ENCODE data around the gene SLC12A8.

The SLC12A8 gene

DNA sequence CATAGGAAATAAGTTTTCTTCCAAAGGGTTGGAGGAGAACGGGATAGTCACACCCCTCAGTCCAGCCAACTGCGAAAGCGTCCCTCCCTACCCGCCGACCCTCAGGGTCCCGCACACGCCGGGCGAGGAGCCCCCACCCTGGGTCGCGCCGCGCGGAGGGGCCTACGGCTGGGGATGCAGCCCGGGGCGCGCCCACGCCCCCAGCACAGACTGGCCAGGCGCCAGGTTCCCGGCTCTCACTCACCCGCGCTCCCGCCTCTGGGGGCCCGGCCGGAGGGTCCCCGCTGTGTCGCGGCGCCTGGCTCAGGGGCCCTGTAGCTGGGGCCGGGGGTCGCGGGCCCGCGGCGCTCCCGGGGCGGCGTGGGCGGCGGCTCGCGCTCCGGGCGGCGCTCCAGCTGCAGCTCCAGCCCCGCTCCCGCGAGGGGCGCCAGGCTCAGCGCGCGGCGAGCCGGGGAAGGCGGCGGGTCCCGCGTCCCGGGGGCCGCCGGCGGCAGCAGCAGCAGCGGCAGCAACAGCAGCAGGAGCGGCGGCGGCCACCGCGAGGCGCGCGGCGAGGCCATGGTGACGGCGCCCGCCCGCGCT, 157.1 kb downstream of the SLC12A8 start:
- H3K4me3 ChIP-seq (ENCODE audit: low read depth, low read length) = peak overlapping the region; percentile 67
- TF ChIP-seq, protein P1, sequence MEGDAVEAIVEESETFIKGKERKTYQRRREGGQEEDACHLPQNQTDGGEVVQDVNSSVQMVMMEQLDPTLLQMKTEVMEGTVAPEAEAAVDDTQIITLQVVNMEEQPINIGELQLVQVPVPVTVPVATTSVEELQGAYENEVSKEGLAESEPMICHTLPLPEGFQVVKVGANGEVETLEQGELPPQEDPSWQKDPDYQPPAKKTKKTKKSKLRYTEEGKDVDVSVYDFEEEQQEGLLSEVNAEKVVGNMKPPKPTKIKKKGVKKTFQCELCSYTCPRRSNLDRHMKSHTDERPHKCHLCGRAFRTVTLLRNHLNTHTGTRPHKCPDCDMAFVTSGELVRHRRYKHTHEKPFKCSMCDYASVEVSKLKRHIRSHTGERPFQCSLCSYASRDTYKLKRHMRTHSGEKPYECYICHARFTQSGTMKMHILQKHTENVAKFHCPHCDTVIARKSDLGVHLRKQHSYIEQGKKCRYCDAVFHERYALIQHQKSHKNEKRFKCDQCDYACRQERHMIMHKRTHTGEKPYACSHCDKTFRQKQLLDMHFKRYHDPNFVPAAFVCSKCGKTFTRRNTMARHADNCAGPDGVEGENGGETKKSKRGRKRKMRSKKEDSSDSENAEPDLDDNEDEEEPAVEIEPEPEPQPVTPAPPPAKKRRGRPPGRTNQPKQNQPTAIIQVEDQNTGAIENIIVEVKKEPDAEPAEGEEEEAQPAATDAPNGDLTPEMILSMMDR (IDR thresholded peaks at IDR 0.05; ENCODE audit: borderline replicate concordance, insufficient read depth, low read depth, low read length) = peak; percentile 11; the same call in 1 of the 2 replicates

DNA sequence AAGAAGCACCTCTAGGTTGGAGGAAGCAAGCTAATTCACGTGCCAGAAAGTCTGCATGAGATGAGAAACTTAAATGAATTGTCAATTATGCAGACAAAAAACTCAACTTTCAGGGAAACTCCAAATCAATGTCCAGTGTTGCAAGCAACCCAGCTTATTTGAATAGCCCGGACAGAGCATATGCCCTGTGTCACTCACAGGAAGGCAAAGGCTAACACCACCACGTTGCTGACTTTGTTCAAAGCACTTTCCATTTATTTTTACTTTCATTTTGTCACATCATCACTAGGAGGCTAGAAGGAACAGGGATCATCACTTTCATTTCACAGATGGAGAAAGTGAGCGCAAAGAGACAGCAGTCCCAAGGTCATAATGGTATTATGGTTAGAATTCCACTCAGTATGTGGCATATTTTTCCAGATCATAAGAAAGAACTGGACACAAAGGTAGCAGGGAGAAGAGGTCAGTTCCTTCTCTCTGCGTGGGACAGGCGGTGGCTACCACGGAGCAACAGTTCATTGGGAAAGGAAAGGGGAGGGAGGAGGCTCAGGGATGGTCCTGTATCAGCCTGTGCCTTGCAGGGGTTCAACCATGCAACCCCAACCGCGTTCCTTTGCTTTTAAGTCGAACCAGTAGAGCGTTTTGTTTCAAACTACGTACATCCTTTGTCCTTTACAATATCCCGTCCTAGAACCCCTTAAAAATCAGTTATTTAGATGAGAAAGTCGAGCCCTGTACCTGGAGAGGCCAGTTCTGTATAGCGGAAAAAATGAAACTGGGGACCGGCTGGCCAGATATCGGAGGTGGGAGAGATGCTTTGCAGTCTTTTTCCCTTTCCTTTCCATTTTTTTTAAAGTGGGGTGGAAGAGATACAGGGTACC, 157.9 kb downstream of the SLC12A8 start:
- H3K4me3 ChIP-seq (ENCODE audit: low read depth, low read length) = peak overlapping the region; percentile 67
- TF ChIP-seq, protein P1 (IDR thresholded peaks at IDR 0.05; ENCODE audit: borderline replicate concordance, insufficient read depth, low read depth, low read length) = no peak

DNA sequence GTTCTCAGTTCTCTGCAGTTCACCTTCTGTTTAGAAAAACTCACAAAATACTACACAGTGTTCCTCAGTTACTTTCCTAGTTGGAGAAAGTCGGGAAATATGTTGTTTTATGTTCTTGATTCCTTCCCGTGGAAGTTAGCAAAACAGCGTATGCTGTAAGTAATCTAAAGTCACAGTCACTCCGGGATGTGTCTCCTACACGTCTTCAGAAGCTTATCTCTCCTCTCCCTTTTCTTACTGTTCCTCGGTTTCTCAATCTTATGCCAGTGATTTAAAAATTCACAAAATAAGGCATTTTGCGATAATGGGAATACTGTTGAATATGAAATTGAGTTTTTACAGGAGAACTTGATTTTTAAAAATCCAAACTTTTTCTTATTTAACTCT, 158.5 kb downstream of the SLC12A8 start:
- peak overlapping the region; percentile 67 for H3K4me3 ChIP-seq (ENCODE audit: low read depth, low read length)
- TF ChIP-seq, protein P1 (IDR thresholded peaks at IDR 0.05; ENCODE audit: borderline replicate concordance, insufficient read depth, low read depth, low read length) = no peak

DNA sequence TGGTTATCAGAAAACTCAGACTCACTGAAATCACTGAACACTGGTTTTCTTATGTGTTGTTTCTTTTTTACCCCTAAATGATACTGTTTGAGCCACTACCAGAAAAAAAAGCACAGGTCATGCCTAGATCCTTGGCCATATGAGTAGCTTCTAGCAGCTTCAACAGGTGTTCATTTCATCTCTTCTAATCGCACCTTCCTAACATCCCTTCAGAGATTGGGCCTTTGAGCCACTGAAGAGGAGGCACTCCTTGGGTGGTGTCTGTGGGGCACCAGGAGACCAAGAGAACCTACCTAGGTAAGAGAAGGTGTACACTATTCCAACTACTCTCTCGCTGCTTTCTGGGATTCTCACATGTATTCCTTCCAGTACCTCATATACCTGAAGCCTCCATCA, 159.2 kb downstream of the SLC12A8 start:
- H3K4me3 ChIP-seq (ENCODE audit: low read depth, low read length) = no peak overlapping the region
- TF ChIP-seq, protein P1 (IDR thresholded peaks at IDR 0.05; ENCODE audit: borderline replicate concordance, insufficient read depth, low read depth, low read length) = no peak

DNA sequence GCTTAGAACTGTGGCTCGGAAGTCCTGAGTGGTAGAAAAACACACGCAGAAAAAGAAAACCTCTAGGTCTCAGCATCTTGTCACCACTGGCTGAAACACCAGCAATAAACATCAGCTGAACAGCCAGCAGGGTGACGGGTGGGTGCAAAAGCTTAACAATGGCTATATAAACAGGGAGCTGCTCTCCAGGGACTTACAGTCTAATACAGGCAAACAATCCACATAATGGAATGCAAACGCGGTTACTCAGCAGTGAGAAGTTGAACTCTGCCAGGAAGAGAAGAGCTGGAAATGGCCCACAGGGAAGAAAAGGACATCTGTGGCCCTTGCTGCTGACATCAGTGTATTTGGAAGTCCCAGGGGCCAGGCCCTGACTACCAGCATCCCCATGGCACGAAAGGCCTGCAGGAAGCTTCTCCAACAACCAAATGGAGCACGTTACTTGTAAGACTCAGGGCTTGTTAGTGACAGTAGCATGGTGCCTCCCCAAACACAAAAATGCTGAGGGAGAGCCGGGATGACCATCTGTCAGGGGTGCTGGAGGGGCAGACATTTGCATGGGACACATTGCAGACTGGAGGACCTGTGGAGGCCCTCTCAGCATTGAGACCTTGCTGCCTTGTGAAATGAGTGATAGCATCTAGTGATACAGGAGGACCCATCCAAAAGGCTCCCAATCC, 159.8 kb downstream of the SLC12A8 start:
- TF ChIP-seq, protein P1 (IDR thresholded peaks at IDR 0.05; ENCODE audit: borderline replicate concordance, insufficient read depth, low read depth, low read length) = no peak
- peak overlapping the region; percentile 24 for H3K4me3 ChIP-seq (ENCODE audit: low read depth, low read length)

DNA sequence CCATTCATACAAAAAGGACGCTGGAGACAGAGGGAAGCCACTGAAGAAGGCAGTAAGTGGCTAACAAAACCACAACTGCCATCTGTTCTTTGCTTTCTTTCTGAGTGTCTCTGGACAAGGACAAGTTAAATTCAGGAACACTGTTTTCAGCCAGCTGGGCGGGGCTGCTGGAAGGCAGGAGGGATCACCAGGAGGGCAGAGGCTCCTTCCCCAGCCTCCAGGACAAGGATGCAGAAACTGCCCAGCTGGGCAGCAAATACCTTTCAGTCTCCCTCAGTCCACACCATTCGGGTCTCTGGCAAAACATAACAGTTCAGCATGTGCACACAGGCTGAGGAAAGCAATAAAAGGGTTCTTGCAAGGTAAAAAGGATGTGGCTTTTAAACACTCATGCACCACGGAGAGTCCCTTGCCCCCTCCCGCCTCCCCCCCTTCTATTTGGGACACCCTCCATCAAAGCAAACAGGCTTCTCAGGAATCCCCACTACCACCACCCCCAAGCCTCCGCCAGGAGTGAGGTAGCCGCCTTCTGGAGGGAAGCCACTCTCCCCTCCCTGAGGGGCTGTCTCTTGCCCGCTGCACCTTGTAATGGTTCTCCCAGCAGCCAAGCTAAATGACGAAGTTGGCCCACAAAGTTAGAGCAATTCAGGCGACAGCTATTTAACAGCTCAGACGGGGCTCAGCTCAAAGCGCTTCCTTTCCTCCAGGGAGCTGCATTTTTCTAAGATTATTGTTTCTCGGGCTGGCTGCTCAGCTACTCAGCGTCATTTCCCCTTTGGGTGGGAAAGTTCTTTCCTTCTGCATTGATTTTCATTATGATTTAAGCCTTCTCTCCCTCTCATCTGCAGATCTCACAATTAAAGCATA, 160.6 kb downstream of the SLC12A8 start:
- TF ChIP-seq, protein P1 (IDR thresholded peaks at IDR 0.05; ENCODE audit: borderline replicate concordance, insufficient read depth, low read depth, low read length) = no peak
- peak overlapping the region; percentile 38 for H3K4me3 ChIP-seq (ENCODE audit: low read depth, low read length)
